GM19193 (cell line): ENCODE measurements around the gene USP33.

Experiments used
- POLR2A ChIP-seq: IDR thresholded peaks from 4 replicates; pipeline ENCODE4 v1.6.1; 2011; ENCODE audit not compliant: insufficient read depth, insufficient read length; ENCODE audit errors: extremely low read depth

The USP33 gene

GRCh38 chr1:77756052-77756754, 3.4 kb downstream of the USP33 start:
- no peak for TF ChIP-seq POLR2A

GRCh38 chr1:77744576-77744975, 15.1 kb downstream of the USP33 start:
- TF ChIP-seq POLR2A: no peak

GRCh38 chr1:77742011-77742555, 17.6 kb downstream of the USP33 start:
- no peak for TF ChIP-seq POLR2A

GRCh38 chr1:77741316-77741715, 18.3 kb downstream of the USP33 start:
- TF ChIP-seq POLR2A: no peak

GRCh38 chr1:77739235-77739634, 20.4 kb downstream of the USP33 start:
- no peak for TF ChIP-seq POLR2A

- no peak for TF ChIP-seq POLR2A
These were observed 27.6 kb downstream of the USP33 start for GRCh38 chr1:77732090-77732489.

- TF ChIP-seq POLR2A: no peak
These were observed 33.9 kb downstream of the USP33 start for GRCh38 chr1:77725706-77726105.

GRCh38 chr1:77718181-77718580, 41.5 kb downstream of the USP33 start:
- no peak for TF ChIP-seq POLR2A

GRCh38 chr1:77716065-77716464, 43.6 kb downstream of the USP33 start:
- TF ChIP-seq POLR2A: no peak

- TF ChIP-seq POLR2A: no peak
These were observed 49.9 kb downstream of the USP33 start for GRCh38 chr1:77709727-77710126.

GRCh38 chr1:77706321-77706720, 53.3 kb downstream of the USP33 start:
- no peak for TF ChIP-seq POLR2A

- TF ChIP-seq POLR2A: no peak
These were observed 54.9 kb downstream of the USP33 start for GRCh38 chr1:77704736-77705135.

- TF ChIP-seq POLR2A: no peak
These were observed 62.2 kb downstream of the USP33 start for GRCh38 chr1:77697441-77697840.

GRCh38 chr1:77688939-77689338, 70.7 kb downstream of the USP33 start:
- TF ChIP-seq POLR2A: no peak

- no peak for TF ChIP-seq POLR2A
These were observed 72.1 kb downstream of the USP33 start for GRCh38 chr1:77687519-77687906.

- TF ChIP-seq POLR2A: no peak
These were observed 72.7 kb downstream of the USP33 start for GRCh38 chr1:77686796-77687518.
